NT2/D1 (cell line): ENCODE results near the gene KMT2E.

ENCODE experiments used
- SUZ12 ChIP-seq: IDR thresholded peaks from 2 replicates; pipeline ENCODE4 v1.6.1; 2011; ENCODE audit not compliant: insufficient read length, insufficient read depth; ENCODE audit errors: extremely low read depth
- ZNF274 ChIP-seq: IDR thresholded peaks from 2 replicates; pipeline ENCODE4 v1.6.1; 2011; ENCODE audit warnings: mild to moderate bottlenecking, low read depth, low read length

GRCh38 chr7:104986628-104987259 is 27.3 kb upstream of the KMT2E start:
- TF ChIP-seq SUZ12 (no peak), ZNF274 (no peak)
